PC-9 (cell line): ENCODE measurements around the gene NAP1L3. TPM values are rescaled to one million over a fixed set of nuclear protein-coding genes. Genes with fewer than 3 reads are reported as not detected.

ENCODE experiments used
- BruUV-seq: library from RNA; stranded (reverse); fragments of 400-500 nt; replicated peaks from 2 replicates; lab custom pipeline; 2021; lab: Mats Ljungman, UMichigan
- CTCF ChIA-PET: fragments of 300-600 bp; sonication (Branson Sonifier 250); formaldehyde crosslinking; loops from one replicate; lab custom pipeline; 2022; ENCODE audit warnings: antibody characterized with exemption; lab: Charles Lee
- POLR2A ChIA-PET: fragments of 300-600 bp; sonication (Branson Sonifier 250); formaldehyde crosslinking; loops from one replicate; lab custom pipeline; 2022; ENCODE audit warnings: antibody characterized with exemption; ENCODE audit not compliant: unreplicated experiment; lab: Charles Lee
- DNase-seq, 2 experiments: peaks; one replicate each; pipeline versions ENCODE4 v3.0.0 to v3.0.0-alpha.2; 2015 to 2022; ENCODE audit warnings: mixed read lengths in 1 of 2
- H2AFZ ChIP-seq: fragments of 200-600 bp; sonication (generic); 2 replicates; pipeline ENCODE4 v1.8.1; 2017; ENCODE audit warnings: antibody characterized with exemption
- H3F3A ChIP-seq: fragments of 200-600 bp; sonication (generic); 2 replicates; pipeline ENCODE4 v1.8.1; 2017; ENCODE audit warnings: antibody characterized with exemption, mild to moderate bottlenecking, low read depth; ENCODE audit not compliant: insufficient read depth
- H3K27ac ChIP-seq: fragments of 200-600 bp; sonication (generic); 2 replicates; pipeline ENCODE4 v1.6.1; 2016; ENCODE audit warnings: mixed run types
- H3K27me3 ChIP-seq: fragments of 200-600 bp; sonication (generic); 2 replicates; pipeline ENCODE4 v1.6.1; 2016; ENCODE audit warnings: low read depth, mixed run types; ENCODE audit not compliant: insufficient read depth
- H3K36me3 ChIP-seq: fragments of 200-600 bp; sonication (generic); 2 replicates; pipeline ENCODE4 v1.6.1; 2016; ENCODE audit warnings: low read depth, mixed run types
- H3K4me1 ChIP-seq: fragments of 200-600 bp; sonication (generic); replicated peaks from 2 replicates; pipeline ENCODE4 v1.6.1; 2016; ENCODE audit warnings: mixed run types; ENCODE audit not compliant: insufficient read depth
- H3K4me2 ChIP-seq: fragments of 200-600 bp; sonication (generic); 2 replicates; pipeline ENCODE4 v1.6.1; 2017; ENCODE audit warnings: mixed run types
- H3K4me3 ChIP-seq: fragments of 200-600 bp; sonication (generic); 2 replicates; pipeline ENCODE4 v1.6.1; 2016; ENCODE audit warnings: mixed run types
- H3K79me2 ChIP-seq: fragments of 200-600 bp; sonication (generic); 2 replicates; pipeline ENCODE4 v1.6.1; 2017; ENCODE audit warnings: low read depth, mixed run types
- H3K9me2 ChIP-seq: fragments of 200-600 bp; sonication (generic); 2 replicates; pipeline ENCODE4 v1.8.1; 2017; ENCODE audit warnings: mild to moderate bottlenecking; ENCODE audit not compliant: insufficient read depth
- H3K9me3 ChIP-seq: fragments of 200-600 bp; sonication (generic); 2 replicates; pipeline ENCODE4 v1.8.1; 2016; ENCODE audit warnings: low read depth; ENCODE audit not compliant: insufficient read depth
- H4K20me1 ChIP-seq: fragments of 200-600 bp; sonication (generic); 2 replicates; pipeline ENCODE4 v1.8.1; 2017; ENCODE audit not compliant: insufficient read depth
- EZH2 ChIP-seq: fragments of 200-600 bp; sonication (generic); IDR thresholded peaks from 2 replicates; pipeline ENCODE4 v1.8.0; 2017; ENCODE audit warnings: antibody characterized with exemption, low read depth
- intact Hi-C: fragments of 100-400 bp; cut with micrococcal nuclease; formaldehyde crosslinking; loops from one replicate; pipeline ENCODE4 v1.10.0; 2022; ENCODE audit not compliant: unreplicated experiment
- total RNA-seq: library from RNA; stranded (reverse); gene quantifications from 2 replicates; pipeline ENCODE4 v1.2.3, GENCODE V29; 2021
- TF ChIP-seq, protein P1 (sequence below): fragments of 200-600 bp; sonication (generic); conservative IDR thresholded peaks from 2 replicates; pipeline ENCODE4 v1.6.1; 2017; ENCODE audit warnings: mixed run types, antibody characterized with exemption, mild to moderate bottlenecking, moderate library complexity

Gene NAP1L3
- total RNA-seq, 1 experiment from 2014 or later = not detected

DNA sequence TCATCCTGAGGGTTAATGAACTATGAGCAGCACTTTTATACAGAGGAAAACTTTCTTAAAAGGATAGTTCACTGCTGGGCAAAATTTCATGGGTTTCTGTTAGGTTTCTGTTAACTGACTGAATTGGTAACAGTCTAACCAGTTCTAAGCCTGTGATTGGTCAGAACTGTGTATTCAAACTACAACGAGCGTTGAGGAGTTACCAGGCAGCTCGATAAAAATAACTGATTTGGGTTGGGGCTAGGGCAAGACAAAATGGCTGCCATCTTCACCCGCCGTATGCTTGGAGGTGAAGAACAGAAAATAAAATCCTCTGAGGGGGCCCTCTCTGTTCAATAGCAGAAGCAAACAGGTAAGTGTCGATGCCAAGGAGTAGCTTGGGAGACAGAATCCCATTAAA is 22.6 kb upstream of the NAP1L3 start:
- no peaks in the 10 kb centered on the region for H3K9me2 ChIP-seq
- no peak for DNase-seq
- no peaks in the 10 kb centered on the region for H3K27me3 ChIP-seq
- BruUV-seq = no TSS peak
- POLR2A ChIA-PET = no interaction called here
- no peak overlapping the region for H3K4me3 ChIP-seq
- H3K79me2 ChIP-seq = no peaks in the 10 kb centered on the region
- peak overlapping the region; percentile 19; the same call in 1 of the 2 replicates for H3K4me2 ChIP-seq
- no peaks in the 10 kb centered on the region for H3K9me3 ChIP-seq
- no peak overlapping the region for H2AFZ ChIP-seq
- H3K27ac ChIP-seq = no peak overlapping the region
- H3K36me3 ChIP-seq = no peaks in the 10 kb centered on the region
- H3F3A ChIP-seq = no peaks in the 10 kb centered on the region
- H4K20me1 ChIP-seq = no peaks in the 10 kb centered on the region
- no peaks in the 10 kb centered on the region for H3K4me1 ChIP-seq
- intact Hi-C loops = no loop called here
- CTCF ChIA-PET = no interaction called here
- TF ChIP-seq EZH2 = no peak
- TF ChIP-seq, protein P1, sequence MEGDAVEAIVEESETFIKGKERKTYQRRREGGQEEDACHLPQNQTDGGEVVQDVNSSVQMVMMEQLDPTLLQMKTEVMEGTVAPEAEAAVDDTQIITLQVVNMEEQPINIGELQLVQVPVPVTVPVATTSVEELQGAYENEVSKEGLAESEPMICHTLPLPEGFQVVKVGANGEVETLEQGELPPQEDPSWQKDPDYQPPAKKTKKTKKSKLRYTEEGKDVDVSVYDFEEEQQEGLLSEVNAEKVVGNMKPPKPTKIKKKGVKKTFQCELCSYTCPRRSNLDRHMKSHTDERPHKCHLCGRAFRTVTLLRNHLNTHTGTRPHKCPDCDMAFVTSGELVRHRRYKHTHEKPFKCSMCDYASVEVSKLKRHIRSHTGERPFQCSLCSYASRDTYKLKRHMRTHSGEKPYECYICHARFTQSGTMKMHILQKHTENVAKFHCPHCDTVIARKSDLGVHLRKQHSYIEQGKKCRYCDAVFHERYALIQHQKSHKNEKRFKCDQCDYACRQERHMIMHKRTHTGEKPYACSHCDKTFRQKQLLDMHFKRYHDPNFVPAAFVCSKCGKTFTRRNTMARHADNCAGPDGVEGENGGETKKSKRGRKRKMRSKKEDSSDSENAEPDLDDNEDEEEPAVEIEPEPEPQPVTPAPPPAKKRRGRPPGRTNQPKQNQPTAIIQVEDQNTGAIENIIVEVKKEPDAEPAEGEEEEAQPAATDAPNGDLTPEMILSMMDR = no peak

DNA sequence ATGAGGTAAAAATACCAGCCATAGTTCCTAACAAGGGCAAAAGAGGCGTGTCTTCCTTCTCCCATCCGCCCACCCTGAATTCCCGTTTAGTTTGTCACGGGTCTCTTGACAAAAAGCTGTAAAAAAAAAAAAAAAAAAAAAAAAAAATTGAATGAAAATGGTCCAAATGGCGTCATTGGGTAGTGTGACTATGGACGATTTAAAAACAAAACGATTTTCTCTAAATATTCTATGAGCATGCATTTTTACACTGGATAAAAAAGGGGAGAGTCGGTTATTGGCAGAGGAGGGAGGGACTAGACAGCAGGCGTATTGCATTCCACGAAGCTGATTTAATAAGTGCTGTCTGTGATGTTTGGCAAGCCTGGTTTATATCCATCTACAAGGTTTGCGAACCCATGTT is 492 bp upstream of the NAP1L3 start, which contains the start of gene FAM133A:
Gene FAM133A, plus strand, starts transcription at position 338 of the 403 bp plus-strand sequence. CDS start 35,214 bp downstream, outside the sequence.
- Histone ChIP-seq H3K4me1 (no peaks in the 10 kb centered on the region), H3K27me3 (no peaks in the 10 kb centered on the region), H3F3A (no peaks in the 10 kb centered on the region), H3K36me3 (no peaks in the 10 kb centered on the region), H3K9me2 (no peaks in the 10 kb centered on the region), H4K20me1 (no peaks in the 10 kb centered on the region), H3K4me2 (no peak within 1 kb of the TSS), H2AFZ (no peak within 1 kb of the TSS), H3K27ac (no peak within 1 kb of the TSS), H3K79me2 (no peaks in the 10 kb centered on the region), H3K9me3 (no peaks in the 10 kb centered on the region), H3K4me3 (no peak within 1 kb of the TSS)
- intact Hi-C loops = no loop called here
- ChIA-PET POLR2A (no interaction called here), CTCF (no interaction called here)
- no peak for TF ChIP-seq EZH2
- TF ChIP-seq, protein P1 = no peak
- BruUV-seq = no TSS peak
- DNase-seq = no peak

DNA sequence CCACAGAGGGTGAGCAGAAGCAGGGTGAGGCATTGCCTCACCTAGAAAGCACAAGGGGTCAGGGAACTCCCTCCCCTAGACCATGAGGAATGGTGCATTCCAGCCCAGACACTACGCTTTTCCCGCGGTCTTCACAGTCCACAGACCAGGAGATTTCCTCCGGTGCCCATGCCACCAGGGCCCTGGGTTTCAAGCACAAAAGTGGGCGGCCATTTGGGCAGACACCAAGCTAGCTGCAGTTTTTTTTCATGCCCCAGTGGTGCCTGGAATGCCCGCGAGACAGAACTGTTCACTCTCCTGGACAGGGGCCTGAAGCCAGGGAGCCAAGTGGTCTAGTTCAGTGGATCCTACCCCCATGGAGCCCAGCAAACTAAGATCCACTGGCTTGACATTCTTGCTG is 12.8 kb downstream of the NAP1L3 start:
- H3K79me2 ChIP-seq = no peaks in the 10 kb centered on the region
- no peaks in the 10 kb centered on the region for H3K27me3 ChIP-seq
- H3K9me3 ChIP-seq = no peaks in the 10 kb centered on the region
- POLR2A ChIA-PET = no interaction called here
- H3K4me2 ChIP-seq = no peak overlapping the region
- CTCF ChIA-PET = no interaction called here
- H4K20me1 ChIP-seq = no peaks in the 10 kb centered on the region
- H3K27ac ChIP-seq = no peak overlapping the region
- H3K4me3 ChIP-seq = no peak overlapping the region
- H2AFZ ChIP-seq = no peak overlapping the region
- DNase-seq = no peak
- H3K4me1 ChIP-seq = no peaks in the 10 kb centered on the region
- intact Hi-C loops = no loop called here
- no TSS peak for BruUV-seq
- no peaks in the 10 kb centered on the region for H3K36me3 ChIP-seq
- H3F3A ChIP-seq = no peaks in the 10 kb centered on the region
- no peak for TF ChIP-seq EZH2
- TF ChIP-seq, protein P1 = no peak
- no peaks in the 10 kb centered on the region for H3K9me2 ChIP-seq
